ENCODE results near the gene ARHGAP6. TPM values are rescaled to one million over a fixed set of nuclear protein-coding genes. Genes with fewer than 3 reads are reported as not detected.
"Not testable (repeated sequence)": the region's sequence is repeated elsewhere in the genome, so short reads cannot be mapped to it uniquely, and the experiment has no call there.

Gene ARHGAP6
- total and polyA plus RNA-seq, 2 of the 13 experiments (the other 11 are each of a cell fraction or from before 2014, with no cell fraction given): 0.11 TPM; not detected in 1

- no peak for TF ChIP-seq CREM (IDR thresholded peaks at IDR 0.05)
- no peak for TF ChIP-seq CREM (CRISPR knock-in tag; IDR thresholded peaks at IDR 0.05)
- no peak for TF ChIP-seq ZFP62 (CRISPR knock-in tag; IDR thresholded peaks at IDR 0.05)
- TF ChIP-seq ZNF558 (CRISPR knock-in tag; IDR thresholded peaks at IDR 0.05; ENCODE audit: borderline replicate concordance): no peak
These were observed 140.0 kb downstream of the ARHGAP6 start (continued) for GRCh38 chrX:11525685-11526084.

DNA sequence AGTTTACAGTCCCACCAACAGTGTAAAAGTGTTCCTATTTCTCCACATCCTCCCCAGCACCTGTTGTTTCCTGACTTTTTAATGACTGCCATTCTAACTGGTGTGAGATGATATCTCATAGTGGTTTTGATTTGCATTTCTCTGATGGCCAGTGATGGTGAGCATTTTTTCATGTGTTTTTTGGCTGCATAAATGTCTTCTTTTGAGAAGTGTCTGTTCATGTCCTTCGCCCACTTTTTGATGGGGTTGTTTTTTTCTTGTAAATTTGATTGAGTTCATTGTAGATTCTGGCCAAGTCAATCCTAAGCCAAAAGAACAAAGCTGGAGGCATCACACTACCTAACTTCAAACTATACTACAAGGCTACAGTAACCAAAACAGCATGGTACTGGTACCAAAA is 146.5 kb downstream of the ARHGAP6 start:
- H3K4me1 ChIP-seq (ENCODE audit: insufficient read depth, low read length); POLR2A ChIA-PET; ATAC-seq; BruUV-seq (replicated peaks); H3K27me3 ChIP-seq (ENCODE audit: control insufficient read depth in 1 of 2, insufficient read depth in 2 of 2, low read length in 2 of 2); H3K27ac ChIP-seq (ENCODE audit: extremely low read length, insufficient read depth, low read length); H3K4me2 ChIP-seq (ENCODE audit: low read depth, low read length); H3K4me3 ChIP-seq (replicated peaks in 1 of 3; ENCODE audit: insufficient read depth in 1 of 3, low read depth in 2 of 3, low read length in 3 of 3); FAIRE-seq; H2AFZ ChIP-seq (ENCODE audit: low read length); in situ Hi-C loops (cut with HindIII; ENCODE audit: extremely low pct_ligation_motif_present, low pct_unique_long_range_greater_than_20kb); intact Hi-C loops (cut with micrococcal nuclease; ENCODE audit: unreplicated experiment); H3K9me3 ChIP-seq (ENCODE audit: low read length); DNase-seq (ENCODE audit: low spot score); H3K36me3 ChIP-seq (replicated peaks in 1 of 2; ENCODE audit: control insufficient read depth in 1 of 2, insufficient read depth in 2 of 2, low read length in 2 of 2); CTCF ChIA-PET (ENCODE audit: low intra/inter-chr PET ratio, low total read pairs); H3K79me2 ChIP-seq (ENCODE audit: insufficient read depth, low read length); H3K9ac ChIP-seq (ENCODE audit: insufficient read depth, low read depth, low read length); H4K20me1 ChIP-seq (ENCODE audit: insufficient read depth, low read length): not testable (repeated sequence)
- 0% methylated on average over 1 of the region's 1 CpG for WGBS (ENCODE audit: low lambda C conversion rate)

- H3K9me3 ChIP-seq (ENCODE audit: low read length): no peaks in the 10 kb centered on the region
- 0% methylated on average over 3 of the region's 3 CpGs for WGBS (ENCODE audit: low lambda C conversion rate)
- H3K27ac ChIP-seq (ENCODE audit: extremely low read length, insufficient read depth, low read length): no peak overlapping the region
- in situ Hi-C loops (cut with HindIII; ENCODE audit: extremely low pct_ligation_motif_present, low pct_unique_long_range_greater_than_20kb) (no loop called here), intact Hi-C loops (cut with micrococcal nuclease; ENCODE audit: unreplicated experiment) (no loop called here)
- H3K4me3 ChIP-seq (replicated peaks in 1 of 3; ENCODE audit: insufficient read depth in 1 of 3, low read depth in 2 of 3, low read length in 3 of 3): no peak overlapping the region
- ATAC-seq (no peak), FAIRE-seq (no peak), DNase-seq (ENCODE audit: low spot score) (no peak)
- CTCF ChIA-PET (ENCODE audit: low intra/inter-chr PET ratio, low total read pairs): no interaction called here
- H3K36me3 ChIP-seq (replicated peaks in 1 of 2; ENCODE audit: control insufficient read depth in 1 of 2, insufficient read depth in 2 of 2, low read length in 2 of 2): no peaks in the 10 kb centered on the region
- POLR2A ChIA-PET: no interaction called here
- H3K9ac ChIP-seq (ENCODE audit: insufficient read depth, low read depth, low read length): no peak overlapping the region
- H3K4me1 ChIP-seq (ENCODE audit: insufficient read depth, low read length): no peaks in the 10 kb centered on the region
- no peaks in the 10 kb centered on the region for H3K27me3 ChIP-seq (ENCODE audit: control insufficient read depth in 1 of 2, insufficient read depth in 2 of 2, low read length in 2 of 2)
- H4K20me1 ChIP-seq (ENCODE audit: insufficient read depth, low read length): no peaks in the 10 kb centered on the region
- no peak overlapping the region for H3K4me2 ChIP-seq (ENCODE audit: low read depth, low read length)
- H2AFZ ChIP-seq (ENCODE audit: low read length): no peak overlapping the region
- BruUV-seq (replicated peaks): no TSS peak
- H3K79me2 ChIP-seq (ENCODE audit: insufficient read depth, low read length): no peaks in the 10 kb centered on the region
- TF ChIP-seq AGO2 (optimal IDR thresholded peaks at IDR 0.05; ENCODE audit: low read depth, low read length) (no peak), HOXD1 (CRISPR knock-in tag; IDR thresholded peaks at IDR 0.05) (no peak), ZNF782 (CRISPR knock-in tag; IDR thresholded peaks at IDR 0.05; ENCODE audit: borderline replicate concordance) (no peak), CHD4 (IDR thresholded peaks at IDR 0.05; ENCODE audit: borderline replicate concordance, low read length) (no peak), ELF3 (CRISPR knock-in tag; IDR thresholded peaks at IDR 0.05) (no peak), ZNF292 (CRISPR knock-in tag; IDR thresholded peaks at IDR 0.05; ENCODE audit: borderline replicate concordance, low read depth) (no peak)
- TF ChIP-seq, protein P1, sequence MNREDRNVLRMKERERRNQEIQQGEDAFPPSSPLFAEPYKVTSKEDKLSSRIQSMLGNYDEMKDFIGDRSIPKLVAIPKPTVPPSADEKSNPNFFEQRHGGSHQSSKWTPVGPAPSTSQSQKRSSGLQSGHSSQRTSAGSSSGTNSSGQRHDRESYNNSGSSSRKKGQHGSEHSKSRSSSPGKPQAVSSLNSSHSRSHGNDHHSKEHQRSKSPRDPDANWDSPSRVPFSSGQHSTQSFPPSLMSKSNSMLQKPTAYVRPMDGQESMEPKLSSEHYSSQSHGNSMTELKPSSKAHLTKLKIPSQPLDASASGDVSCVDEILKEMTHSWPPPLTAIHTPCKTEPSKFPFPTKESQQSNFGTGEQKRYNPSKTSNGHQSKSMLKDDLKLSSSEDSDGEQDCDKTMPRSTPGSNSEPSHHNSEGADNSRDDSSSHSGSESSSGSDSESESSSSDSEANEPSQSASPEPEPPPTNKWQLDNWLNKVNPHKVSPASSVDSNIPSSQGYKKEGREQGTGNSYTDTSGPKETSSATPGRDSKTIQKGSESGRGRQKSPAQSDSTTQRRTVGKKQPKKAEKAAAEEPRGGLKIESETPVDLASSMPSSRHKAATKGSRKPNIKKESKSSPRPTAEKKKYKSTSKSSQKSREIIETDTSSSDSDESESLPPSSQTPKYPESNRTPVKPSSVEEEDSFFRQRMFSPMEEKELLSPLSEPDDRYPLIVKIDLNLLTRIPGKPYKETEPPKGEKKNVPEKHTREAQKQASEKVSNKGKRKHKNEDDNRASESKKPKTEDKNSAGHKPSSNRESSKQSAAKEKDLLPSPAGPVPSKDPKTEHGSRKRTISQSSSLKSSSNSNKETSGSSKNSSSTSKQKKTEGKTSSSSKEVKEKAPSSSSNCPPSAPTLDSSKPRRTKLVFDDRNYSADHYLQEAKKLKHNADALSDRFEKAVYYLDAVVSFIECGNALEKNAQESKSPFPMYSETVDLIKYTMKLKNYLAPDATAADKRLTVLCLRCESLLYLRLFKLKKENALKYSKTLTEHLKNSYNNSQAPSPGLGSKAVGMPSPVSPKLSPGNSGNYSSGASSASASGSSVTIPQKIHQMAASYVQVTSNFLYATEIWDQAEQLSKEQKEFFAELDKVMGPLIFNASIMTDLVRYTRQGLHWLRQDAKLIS (CRISPR knock-in tag; IDR thresholded peaks at IDR 0.05): no peak
- TF ChIP-seq, protein P2, sequence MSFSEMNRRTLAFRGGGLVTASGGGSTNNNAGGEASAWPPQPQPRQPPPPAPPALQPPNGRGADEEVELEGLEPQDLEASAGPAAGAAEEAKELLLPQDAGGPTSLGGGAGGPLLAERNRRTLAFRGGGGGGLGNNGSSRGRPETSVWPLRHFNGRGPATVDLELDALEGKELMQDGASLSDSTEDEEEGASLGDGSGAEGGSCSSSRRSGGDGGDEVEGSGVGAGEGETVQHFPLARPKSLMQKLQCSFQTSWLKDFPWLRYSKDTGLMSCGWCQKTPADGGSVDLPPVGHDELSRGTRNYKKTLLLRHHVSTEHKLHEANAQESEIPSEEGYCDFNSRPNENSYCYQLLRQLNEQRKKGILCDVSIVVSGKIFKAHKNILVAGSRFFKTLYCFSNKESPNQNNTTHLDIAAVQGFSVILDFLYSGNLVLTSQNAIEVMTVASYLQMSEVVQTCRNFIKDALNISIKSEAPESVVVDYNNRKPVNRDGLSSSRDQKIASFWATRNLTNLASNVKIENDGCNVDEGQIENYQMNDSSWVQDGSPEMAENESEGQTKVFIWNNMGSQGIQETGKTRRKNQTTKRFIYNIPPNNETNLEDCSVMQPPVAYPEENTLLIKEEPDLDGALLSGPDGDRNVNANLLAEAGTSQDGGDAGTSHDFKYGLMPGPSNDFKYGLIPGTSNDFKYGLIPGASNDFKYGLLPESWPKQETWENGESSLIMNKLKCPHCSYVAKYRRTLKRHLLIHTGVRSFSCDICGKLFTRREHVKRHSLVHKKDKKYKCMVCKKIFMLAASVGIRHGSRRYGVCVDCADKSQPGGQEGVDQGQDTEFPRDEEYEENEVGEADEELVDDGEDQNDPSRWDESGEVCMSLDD (CRISPR knock-in tag; IDR thresholded peaks at IDR 0.05; ENCODE audit: borderline replicate concordance): no peak
These were observed 155.9 kb downstream of the ARHGAP6 start for GRCh38 chrX:11509786-11510185.

Data from HepG2 (cell line).